ENCODE results near the gene RASGRP3. TPM values are rescaled to one million over a fixed set of nuclear protein-coding genes. Genes with fewer than 3 reads are reported as not detected.

RASGRP3 gene
- total RNA-seq, 1 experiment from 2014 or later: 0.59 TPM

DNA sequence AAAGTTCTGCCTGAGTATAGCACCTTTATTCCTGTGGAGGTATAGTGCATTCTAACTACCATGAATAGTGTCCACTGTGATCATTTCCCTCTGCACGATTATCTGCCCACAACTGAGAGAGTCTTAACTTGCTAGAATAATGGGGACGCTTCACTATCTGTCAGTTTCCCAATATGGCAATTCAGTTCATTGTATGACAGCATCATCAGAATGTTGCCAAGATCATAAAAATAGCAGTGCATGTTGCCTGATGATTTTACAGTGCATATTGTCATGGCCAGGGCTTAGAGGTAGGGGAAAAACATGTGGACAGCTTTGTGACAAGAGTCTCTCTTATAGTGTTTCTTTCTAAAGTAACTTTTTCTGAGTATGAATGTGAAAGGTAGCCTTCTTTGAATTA lies 6.1 kb downstream of the RASGRP3 start (continued):
- no peak for TF ChIP-seq CTCF (IDR thresholded peaks at IDR 0.05 in 2 of 3, conservative IDR thresholded peaks at IDR 0.05 in 1 of 3; ENCODE audit: borderline replicate concordance in 1 of 3, insufficient read depth in 1 of 3, low read depth in 2 of 3, low read length in 2 of 3)

DNA sequence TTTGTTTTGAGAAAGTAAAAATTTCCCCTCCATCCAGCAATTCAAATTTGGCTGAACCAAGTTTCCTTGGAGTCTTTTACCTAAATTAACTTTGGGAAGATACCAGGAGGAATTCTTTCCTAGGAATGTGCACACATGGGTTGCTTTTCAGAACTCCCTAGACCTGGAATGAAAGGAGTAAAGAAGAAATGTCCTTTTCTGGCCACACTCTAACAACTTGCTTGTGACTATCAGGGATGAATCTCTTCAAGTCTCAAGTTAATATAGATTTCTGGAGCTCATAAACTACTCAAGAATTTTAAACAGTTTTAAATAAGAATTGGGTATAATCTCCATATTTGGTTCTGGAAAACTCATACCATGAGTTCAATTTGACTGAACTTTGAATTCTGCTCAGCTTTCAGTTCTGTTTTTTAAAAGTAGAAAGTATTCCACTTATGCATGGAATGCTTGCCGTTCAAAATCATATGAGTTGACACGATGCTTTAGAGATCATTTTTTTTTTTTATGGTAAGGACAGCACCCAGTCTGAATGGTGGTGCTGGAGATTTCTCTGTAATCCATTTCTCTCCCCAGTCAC lies 7.7 kb downstream of the RASGRP3 start:
- POLR2A ChIA-PET: no interaction called here
- peaks cover 0 to 16% of the 10 kb centered on the region in 2 experiments; a peak in 1 of 4 replicates for H3K9me3 ChIP-seq (ENCODE audit: control insufficient read depth in 1 of 2, insufficient read depth in 1 of 2, low read depth in 1 of 2, low read length in 2 of 2)
- DNase-seq (ENCODE audit: low read depth, low spot score) (no peak), ATAC-seq (no peak)
- RAD21 ChIA-PET (ENCODE audit: low non-redundant PET in 1 of 2, low total read pairs in 2 of 2, uncharacterized antibody in 2 of 2, unreplicated experiment in 2 of 2): no interaction called here
- H2AFZ ChIP-seq (ENCODE audit: low read depth, low read length, poor library complexity, severe bottlenecking): no peak overlapping the region
- CTCF ChIA-PET: no interaction called here
- H3K27ac ChIP-seq (ENCODE audit: low read depth, low read length): no peak overlapping the region
- H3K36me3 ChIP-seq (ENCODE audit: control insufficient read depth in 1 of 2, insufficient read depth in 2 of 2, low read length in 2 of 2): no peaks in the 10 kb centered on the region
- no peak overlapping the region for H3K4me3 ChIP-seq (replicated peaks in 1 of 2; ENCODE audit: low read depth in 1 of 2, low read length in 2 of 2)
- no peak overlapping the region for H3K4me2 ChIP-seq (ENCODE audit: low read length)
- no peak overlapping the region for H3K9ac ChIP-seq (ENCODE audit: low read length)
- H3K4me1 ChIP-seq (ENCODE audit: control insufficient read depth in 1 of 2, insufficient read depth in 2 of 2, low read length in 2 of 2): no peaks in the 10 kb centered on the region
- no peaks in the 10 kb centered on the region for H3K27me3 ChIP-seq (ENCODE audit: insufficient read depth, low read length)
- no peaks in the 10 kb centered on the region for H4K20me1 ChIP-seq (ENCODE audit: insufficient read depth)
- H3K79me2 ChIP-seq (ENCODE audit: insufficient read depth, low read length): no peaks in the 10 kb centered on the region
- no peaks in the 10 kb centered on the region for H3K9me2 ChIP-seq (ENCODE audit: insufficient read depth)
- no TSS peak for BruUV-seq (replicated peaks)
- intact Hi-C loops (cut with micrococcal nuclease): no loop called here
- TF ChIP-seq, protein P1, sequence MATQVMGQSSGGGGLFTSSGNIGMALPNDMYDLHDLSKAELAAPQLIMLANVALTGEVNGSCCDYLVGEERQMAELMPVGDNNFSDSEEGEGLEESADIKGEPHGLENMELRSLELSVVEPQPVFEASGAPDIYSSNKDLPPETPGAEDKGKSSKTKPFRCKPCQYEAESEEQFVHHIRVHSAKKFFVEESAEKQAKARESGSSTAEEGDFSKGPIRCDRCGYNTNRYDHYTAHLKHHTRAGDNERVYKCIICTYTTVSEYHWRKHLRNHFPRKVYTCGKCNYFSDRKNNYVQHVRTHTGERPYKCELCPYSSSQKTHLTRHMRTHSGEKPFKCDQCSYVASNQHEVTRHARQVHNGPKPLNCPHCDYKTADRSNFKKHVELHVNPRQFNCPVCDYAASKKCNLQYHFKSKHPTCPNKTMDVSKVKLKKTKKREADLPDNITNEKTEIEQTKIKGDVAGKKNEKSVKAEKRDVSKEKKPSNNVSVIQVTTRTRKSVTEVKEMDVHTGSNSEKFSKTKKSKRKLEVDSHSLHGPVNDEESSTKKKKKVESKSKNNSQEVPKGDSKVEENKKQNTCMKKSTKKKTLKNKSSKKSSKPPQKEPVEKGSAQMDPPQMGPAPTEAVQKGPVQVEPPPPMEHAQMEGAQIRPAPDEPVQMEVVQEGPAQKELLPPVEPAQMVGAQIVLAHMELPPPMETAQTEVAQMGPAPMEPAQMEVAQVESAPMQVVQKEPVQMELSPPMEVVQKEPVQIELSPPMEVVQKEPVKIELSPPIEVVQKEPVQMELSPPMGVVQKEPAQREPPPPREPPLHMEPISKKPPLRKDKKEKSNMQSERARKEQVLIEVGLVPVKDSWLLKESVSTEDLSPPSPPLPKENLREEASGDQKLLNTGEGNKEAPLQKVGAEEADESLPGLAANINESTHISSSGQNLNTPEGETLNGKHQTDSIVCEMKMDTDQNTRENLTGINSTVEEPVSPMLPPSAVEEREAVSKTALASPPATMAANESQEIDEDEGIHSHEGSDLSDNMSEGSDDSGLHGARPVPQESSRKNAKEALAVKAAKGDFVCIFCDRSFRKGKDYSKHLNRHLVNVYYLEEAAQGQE (IDR thresholded peaks at IDR 0.05; ENCODE audit: low read depth): no peak
- TF ChIP-seq ZNF274 (IDR thresholded peaks at IDR 0.05; ENCODE audit: low read depth, low read length): no peak
- TF ChIP-seq EZH2phosphoT487 (IDR thresholded peaks at IDR 0.05; ENCODE audit: borderline replicate concordance): no peak
- no peak for TF ChIP-seq ELF1 (IDR thresholded peaks at IDR 0.05; ENCODE audit: borderline replicate concordance, low read depth)
- TF ChIP-seq CBX3 (IDR thresholded peaks at IDR 0.05; ENCODE audit: low read depth): no peak
- TF ChIP-seq EZH2 (IDR thresholded peaks at IDR 0.05): no peak
- no peak for TF ChIP-seq ZFX (IDR thresholded peaks at IDR 0.05)
- no peak for TF ChIP-seq RAD21 (IDR thresholded peaks at IDR 0.05; ENCODE audit: low read depth)
- TF ChIP-seq SIN3A (IDR thresholded peaks at IDR 0.05; ENCODE audit: low read depth): no peak
- no peak for TF ChIP-seq CTCF (IDR thresholded peaks at IDR 0.05 in 2 of 3, conservative IDR thresholded peaks at IDR 0.05 in 1 of 3; ENCODE audit: borderline replicate concordance in 1 of 3, insufficient read depth in 1 of 3, low read depth in 2 of 3, low read length in 2 of 3)
- no peak for TF ChIP-seq JUND (IDR thresholded peaks at IDR 0.05)
- no peak for TF ChIP-seq ZBTB33 (IDR thresholded peaks at IDR 0.05; ENCODE audit: extremely low read depth, insufficient replicate concordance, low read length)
- TF ChIP-seq SP1 (IDR thresholded peaks at IDR 0.05; ENCODE audit: low read depth): no peak
- no peak for TF ChIP-seq POLR2A (IDR thresholded peaks at IDR 0.05; ENCODE audit: borderline replicate concordance, extremely low read depth, insufficient read depth, insufficient read length)
- no peak for TF ChIP-seq TCF7L2 (IDR thresholded peaks at IDR 0.05; ENCODE audit: borderline replicate concordance, extremely low read depth, insufficient read depth, insufficient read length)

Measured in HCT116 (cell line).